GOT3 (cell line): Measurements from ENCODE around the gene LBX2.
A peak's percentile ranks its signal among the peaks of the same experiment; 100 is the strongest.

Experiments
- DNase-seq: peaks from one replicate; lab custom pipeline; 2025; ENCODE audit warnings: mixed read lengths; lab: John Stamatoyannopoulos, UW

Gene LBX2

DNA sequence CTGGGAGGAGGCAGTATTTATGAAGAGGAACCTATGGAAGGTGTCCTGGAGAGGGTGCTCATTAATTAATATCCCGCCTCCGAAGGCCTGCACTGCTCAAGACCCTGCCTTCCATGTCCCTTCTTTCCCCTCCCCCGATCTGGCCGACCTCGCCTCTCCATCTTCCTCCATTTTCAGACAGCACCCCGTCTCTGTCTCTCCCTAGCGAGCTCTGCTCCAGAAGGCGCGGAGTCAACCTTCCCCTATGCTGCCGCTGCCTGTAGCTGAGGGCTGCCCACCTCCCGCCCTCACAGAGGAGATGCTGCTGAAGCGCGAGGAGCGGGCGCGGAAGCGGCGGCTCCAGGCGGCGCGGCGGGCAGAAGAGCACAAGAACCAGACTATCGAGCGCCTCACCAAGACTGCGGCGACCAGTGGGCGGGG is 42.3 kb downstream of the LBX2 start:
- no peak for DNase-seq

DNA sequence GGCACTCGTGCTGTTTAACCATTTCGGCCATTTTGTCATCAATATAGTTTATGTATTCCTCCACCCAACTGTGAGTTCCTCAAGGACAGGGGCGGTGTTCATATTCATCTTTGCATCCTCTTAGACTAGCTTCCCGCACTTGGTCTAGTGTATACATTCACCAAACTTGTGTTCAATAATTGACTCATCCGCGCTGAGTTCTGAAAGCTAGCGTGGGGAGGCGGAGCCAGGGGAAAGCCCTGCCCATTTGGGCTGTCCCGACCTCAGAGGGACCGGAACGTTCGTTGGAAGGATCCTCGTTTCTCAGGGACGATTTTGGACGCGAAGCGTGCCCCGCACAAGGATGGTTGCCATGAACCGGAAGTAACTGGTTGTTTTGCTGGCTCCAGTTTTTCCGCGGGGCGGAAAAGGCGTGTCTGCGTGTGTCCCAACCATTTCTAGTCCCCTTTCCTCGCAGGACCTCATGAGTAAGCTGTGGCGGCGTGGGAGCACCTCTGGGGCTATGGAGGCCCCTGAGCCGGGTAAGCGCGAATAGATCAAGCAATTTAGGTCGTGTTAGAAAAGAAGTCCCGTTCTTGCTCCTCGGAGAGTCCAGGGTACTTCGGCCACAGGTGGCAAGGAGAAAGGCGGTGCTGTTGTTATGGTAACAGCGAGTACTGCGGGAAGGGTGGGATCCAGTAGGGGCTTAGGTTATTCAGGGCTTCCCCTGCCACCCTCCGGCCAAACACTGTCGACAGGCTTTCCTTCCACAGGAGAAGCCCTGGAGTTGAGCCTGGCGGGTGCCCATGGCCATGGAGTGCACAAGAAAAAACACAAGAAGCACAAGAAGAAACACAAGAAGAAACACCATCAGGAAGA is 44.5 kb downstream of the LBX2 start, which contains the start of gene INO80B:
Gene INO80B (plus strand): TSS at position 434 of the 858 bp plus-strand sequence. CDS start 30 bp downstream, at position 464.
- peak; percentile 92 for DNase-seq

DNA sequence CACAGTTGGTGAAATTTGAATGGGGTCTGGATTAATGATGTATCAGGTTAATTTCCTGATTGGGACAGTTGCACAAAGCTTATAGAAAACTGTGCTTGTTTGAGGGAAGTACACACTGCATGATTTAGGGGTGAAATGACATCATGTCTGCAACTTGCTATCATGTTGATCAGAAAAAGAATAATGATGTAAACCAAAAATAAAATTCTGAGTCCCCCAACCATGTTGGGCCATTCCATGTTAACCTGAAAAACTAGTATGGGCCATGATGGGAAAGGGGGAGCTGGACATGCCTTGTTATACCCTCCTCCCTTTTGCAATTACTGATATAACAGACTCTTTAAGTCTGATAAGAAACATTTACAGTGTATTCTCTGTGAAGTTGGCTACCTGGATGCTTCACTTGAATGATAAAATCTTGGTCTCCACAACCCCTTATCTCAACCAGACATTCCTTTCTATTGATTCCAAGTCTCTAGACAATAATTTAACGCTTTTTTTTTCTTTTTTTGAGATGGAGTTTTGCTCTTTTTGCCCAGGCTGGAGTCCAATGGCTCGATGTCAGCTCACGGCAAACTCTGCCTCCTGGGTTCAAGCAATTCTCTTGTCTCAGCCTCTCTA is 48.7 kb downstream of the LBX2 start:
- no peak for DNase-seq

DNA sequence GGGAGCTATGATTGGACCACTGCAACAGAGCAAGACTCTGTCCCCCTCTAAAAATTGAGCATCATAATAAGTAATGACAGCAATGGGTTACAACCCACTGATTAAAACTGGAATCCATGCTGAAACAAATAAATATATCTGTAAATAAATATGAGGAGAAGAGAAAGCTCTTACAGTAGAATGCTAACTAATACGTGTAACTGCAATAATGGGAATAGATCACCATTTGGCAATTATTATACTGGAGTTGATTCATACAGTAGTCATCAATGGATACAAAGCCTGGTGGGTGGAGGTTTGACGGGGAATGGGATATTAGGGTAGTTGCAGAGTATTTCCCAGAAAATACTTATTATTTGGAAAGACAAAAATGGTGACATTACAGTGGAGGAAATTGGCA is 50.6 kb downstream of the LBX2 start:
- no peak for DNase-seq
